Fibroblast of skin of scalp (primary cell): ENCODE measurements around the gene KMT2E.
A peak's percentile ranks its signal among the peaks of the same experiment; 100 is the strongest.

Experiments
- DNase-seq: peaks from one replicate; pipeline ENCODE4 v3.0.0-alpha.2; 2013

KMT2E gene

GRCh38 chr7:105132835-105133234 lies 118.8 kb downstream of the KMT2E start:
- DNase-seq = no peak

GRCh38 chr7:105133358-105133757 lies 119.4 kb downstream of the KMT2E start:
- DNase-seq = no peak

GRCh38 chr7:105133986-105134655 lies 120.1 kb downstream of the KMT2E start:
- DNase-seq = no peak

GRCh38 chr7:105136221-105136620 lies 122.2 kb downstream of the KMT2E start:
- peak; percentile 14 for DNase-seq

- DNase-seq = no peak
Measured at GRCh38 chr7:105137898-105138297, 123.9 kb downstream of the KMT2E start.

GRCh38 chr7:105139381-105139780 lies 125.4 kb downstream of the KMT2E start:
- no peak for DNase-seq

GRCh38 chr7:105141068-105141467 lies 127.1 kb downstream of the KMT2E start:
- DNase-seq = peak; percentile 52

GRCh38 chr7:105149827-105150226 lies 135.8 kb downstream of the KMT2E start:
- peak; percentile 29 for DNase-seq

GRCh38 chr7:105151152-105151551 lies 137.1 kb downstream of the KMT2E start:
- DNase-seq = no peak

- no peak for DNase-seq
Measured at GRCh38 chr7:105153531-105153930, 139.5 kb downstream of the KMT2E start.

- DNase-seq = no peak
Measured at GRCh38 chr7:105154084-105154483, 140.1 kb downstream of the KMT2E start.

GRCh38 chr7:105156731-105157130 lies 142.7 kb downstream of the KMT2E start:
- DNase-seq = no peak

GRCh38 chr7:105157278-105157677 lies 143.3 kb downstream of the KMT2E start:
- no peak for DNase-seq

- DNase-seq = no peak
Measured at GRCh38 chr7:105161366-105161765, 147.4 kb downstream of the KMT2E start.
